A549 (cell line): ENCODE results near the gene MYNN. TPM values are rescaled to one million over a fixed set of nuclear protein-coding genes. Genes with fewer than 3 reads are reported as not detected.

Source experiments
- ATAC-seq, 2 experiments: fragments of 200-7000 bp in 1 of 2; fragments of >200 bp in 1 of 2; cut with Nextera tagmentation in 1 of 2; cut with Tn5 transposase in 1 of 2; 3 replicates each; pipeline versions ENCODE4 v1.8.0 to v1.9.1; 2018 to 2020; ENCODE audit warnings: mild to moderate bottlenecking in 1 of 2, moderate library complexity in 1 of 2
- CTCF ChIA-PET: fragments of 300-600 bp; sonication (Branson Sonifier 250); formaldehyde crosslinking; extraction: SDS; loops from one replicate; lab custom pipeline; 2021; ENCODE audit warnings: antibody characterized with exemption, inconsistent platforms; lab: Yijun Ruan, JAX
- POLR2A ChIA-PET: fragments of 350-600 bp; formaldehyde crosslinking; extraction: SDS; loops from one replicate; lab custom pipeline; 2021; ENCODE audit warnings: antibody characterized with exemption, inconsistent platforms; lab: Yijun Ruan, JAX
- DNase-seq, 2 experiments: peaks; one replicate each; pipeline versions ENCODE4 v3.0.0 to v3.0.0-alpha.2; 2011 to 2016; ENCODE audit warnings: low read depth in 1 of 2, low spot score in 1 of 2
- FAIRE-seq: peaks from 2 replicates; lab custom pipeline; 2011; peaks lifted over from hg19 to GRCh38; lab: Jason Lieb, UNC
- H3K27ac ChIP-seq, 2 experiments: fragments of >200 bp; sonication (Bioruptor Twin); formaldehyde crosslinking; 3 replicates each; pipeline ENCODE4 v1.5.1; 2016 to 2017
- H3K4me1 ChIP-seq: fragments of >200 bp; sonication (Bioruptor Twin); formaldehyde crosslinking; 3 replicates; pipeline ENCODE4 v1.6.1; 2016
- H3K4me2 ChIP-seq: fragments of >200 bp; sonication (Bioruptor Twin); formaldehyde crosslinking; 3 replicates; pipeline ENCODE4 v1.6.1; 2016
- H3K4me3 ChIP-seq: fragments of >200 bp; sonication (Bioruptor Twin); formaldehyde crosslinking; 3 replicates; pipeline ENCODE4 v1.5.1; 2016
- H3K9me3 ChIP-seq: fragments of >200 bp; sonication (Bioruptor Twin); formaldehyde crosslinking; 3 replicates; pipeline ENCODE4 v1.6.1; 2016
- BHLHE40 ChIP-seq: IDR thresholded peaks from 2 replicates; pipeline ENCODE4 v1.6.1; 2012; ENCODE audit warnings: low read depth, low read length, inconsistent platforms
- CBX2 ChIP-seq: fragments of 200-600 bp; sonication (generic); IDR thresholded peaks from 2 replicates; pipeline ENCODE4 v1.6.1; 2016; ENCODE audit warnings: low read depth, mild to moderate bottlenecking, borderline replicate concordance
- CEBPB ChIP-seq, 2 experiments: fragments of >200 bp in 1 of 2; sonication (Bioruptor Twin) in 1 of 2; formaldehyde crosslinking in 1 of 2; IDR thresholded peaks; 2 replicates each; pipeline ENCODE4 v1.6.1; 2012 to 2016
- CHD2 ChIP-seq: fragments of 150-350 bp; IDR thresholded peaks from 2 replicates; pipeline ENCODE4 v1.6.1; 2014; ENCODE audit warnings: low read length; ENCODE audit not compliant: partially characterized antibody
- CHD4 ChIP-seq: fragments of 200-600 bp; sonication (generic); IDR thresholded peaks from 2 replicates; pipeline ENCODE4 v1.6.1; 2016; ENCODE audit warnings: antibody characterized with exemption, mild to moderate bottlenecking, borderline replicate concordance
- EHF ChIP-seq: fragments of 250-450 bp; sonication (Bioruptor Pico); IDR thresholded peaks from 2 replicates; pipeline ENCODE4 v1.5.0; 2020; ENCODE audit warnings: mild to moderate bottlenecking
- EHMT2 ChIP-seq: fragments of 200-600 bp; sonication (generic); IDR thresholded peaks from 2 replicates; pipeline ENCODE4 v1.6.1; 2016; ENCODE audit warnings: antibody characterized with exemption, low read depth, mild to moderate bottlenecking, moderate library complexity
- EP300 ChIP-seq, 2 experiments: fragments of >200 bp; sonication (Bioruptor Twin); formaldehyde crosslinking; IDR thresholded peaks; 2 replicates in 1 of 2; 3 replicates in 1 of 2; pipeline ENCODE4 v1.6.1; 2016 to 2017
- ESRRA ChIP-seq: fragments of 150-350 bp; IDR thresholded peaks from 2 replicates; pipeline ENCODE4 v1.6.1; 2014; ENCODE audit warnings: mild to moderate bottlenecking, low read length, borderline replicate concordance
- FOXS1 ChIP-seq: fragments of 250-450 bp; sonication (Bioruptor Pico); IDR thresholded peaks from 2 replicates; pipeline ENCODE4 v1.5.0; 2020; ENCODE audit warnings: mild to moderate bottlenecking, moderate library complexity
- GATA3 ChIP-seq: IDR thresholded peaks from 2 replicates; pipeline ENCODE4 v1.6.1; 2012; ENCODE audit warnings: borderline replicate concordance
- HMGXB4 ChIP-seq: fragments of 250-450 bp; sonication (Bioruptor Pico); IDR thresholded peaks from 2 replicates; pipeline ENCODE4 v1.5.0; 2021; ENCODE audit warnings: mild to moderate bottlenecking, moderate library complexity, borderline replicate concordance
- HOXA7 ChIP-seq: fragments of 250-450 bp; sonication (Bioruptor Pico); IDR thresholded peaks from 2 replicates; pipeline ENCODE4 v1.5.0; 2020; ENCODE audit warnings: mild to moderate bottlenecking, moderate library complexity
- HOXB13 ChIP-seq: fragments of 250-450 bp; sonication (Bioruptor Pico); IDR thresholded peaks from 2 replicates; pipeline ENCODE4 v1.5.0; 2020; ENCODE audit warnings: low read depth, mild to moderate bottlenecking, moderate library complexity
- HOXB5 ChIP-seq: fragments of 250-450 bp; sonication (Bioruptor Pico); IDR thresholded peaks from 2 replicates; pipeline ENCODE4 v1.5.0; 2020; ENCODE audit warnings: mild to moderate bottlenecking, moderate library complexity
- MAFK ChIP-seq: fragments of 450-650 bp; IDR thresholded peaks from 2 replicates; pipeline ENCODE4 v1.6.1; 2014; ENCODE audit not compliant: partially characterized antibody
- MAZ ChIP-seq: fragments of 150-350 bp; IDR thresholded peaks from 2 replicates; pipeline ENCODE4 v1.6.1; 2014; ENCODE audit warnings: antibody characterized with exemption, low read depth, low read length, borderline replicate concordance
- NPAS2 ChIP-seq: fragments of 250-450 bp; sonication (Bioruptor Pico); IDR thresholded peaks from 2 replicates; pipeline ENCODE4 v1.8.0; 2022; ENCODE audit warnings: mild to moderate bottlenecking, moderate library complexity, borderline replicate concordance
- NR3C1 ChIP-seq: fragments of >200 bp; sonication (Bioruptor Twin); formaldehyde crosslinking; IDR thresholded peaks from 3 replicates; pipeline ENCODE4 v1.6.1; 2017
- PBX3 ChIP-seq: IDR thresholded peaks from 2 replicates; pipeline ENCODE4 v1.6.1; 2012
- RFX5 ChIP-seq: fragments of 450-650 bp; IDR thresholded peaks from 2 replicates; pipeline ENCODE4 v1.7.1; 2014; ENCODE audit warnings: antibody characterized with exemption, mild to moderate bottlenecking, moderate library complexity
- RNF2 ChIP-seq: fragments of 200-600 bp; sonication (generic); IDR thresholded peaks from 2 replicates; pipeline ENCODE4 v1.6.1; 2016; ENCODE audit warnings: low read depth, mild to moderate bottlenecking, antibody characterized with exemption, moderate library complexity, borderline replicate concordance
- SMC3 ChIP-seq: fragments of >200 bp; sonication (Bioruptor Twin); formaldehyde crosslinking; IDR thresholded peaks from 3 replicates; pipeline ENCODE4 v1.6.1; 2018; ENCODE audit warnings: inconsistent platforms
- SREBF2 ChIP-seq: fragments of 450-650 bp; IDR thresholded peaks from 2 replicates; pipeline ENCODE4 v1.6.1; 2014; ENCODE audit warnings: mild to moderate bottlenecking, moderate library complexity
- USF2 ChIP-seq: fragments of 450-650 bp; IDR thresholded peaks from 2 replicates; pipeline ENCODE4 v1.6.1; 2014; ENCODE audit warnings: antibody characterized with exemption
- ZC3H11A ChIP-seq: fragments of 450-650 bp; IDR thresholded peaks from 2 replicates; pipeline ENCODE4 v1.6.1; 2014; ENCODE audit warnings: antibody characterized with exemption, mild to moderate bottlenecking
- ZFP36 ChIP-seq: fragments of 450-650 bp; IDR thresholded peaks from 2 replicates; pipeline ENCODE4 v1.6.1; 2014; ENCODE audit warnings: borderline replicate concordance; ENCODE audit not compliant: partially characterized antibody
- ZSCAN20 ChIP-seq: fragments of 250-450 bp; sonication (Bioruptor Pico); IDR thresholded peaks from 2 replicates; pipeline ENCODE4 v1.8.0; 2022; ENCODE audit warnings: mild to moderate bottlenecking, moderate library complexity
- WGBS: methylation state at CpG from one replicate; pipeline ENCODE4 v1.1.6; 2017; ENCODE audit errors: missing lambda C conversion rate; 5-methylcytosine and 5-hydroxymethylcytosine counted together
- polyA plus RNA-seq, 4 experiments: library from polyadenylated mRNA; depleted of rRNA in 3 of 4; stranded (reverse); fragments of >200 nt; fragmentation: RNase III in 1 of 4; extraction: RNeasy Plus Mini Kit Qiagen cat#74134 plus additional on column Dnase treatment in 1 of 4; gene quantifications; 2 replicates in 3 of 4; 3 replicates in 1 of 4; pipeline ENCODE4 v1.2.3, GENCODE V29; 2011 to 2017
- TF ChIP-seq, protein P1 (sequence below): fragments of >200 bp; sonication (Bioruptor Twin); formaldehyde crosslinking; IDR thresholded peaks from 2 replicates; pipeline ENCODE4 v1.6.1; 2016

The MYNN gene
- polyA plus RNA-seq, 2 of the 4 experiments (the other 2 are of a cell fraction) = 12.0 to 31.6 TPM

DNA sequence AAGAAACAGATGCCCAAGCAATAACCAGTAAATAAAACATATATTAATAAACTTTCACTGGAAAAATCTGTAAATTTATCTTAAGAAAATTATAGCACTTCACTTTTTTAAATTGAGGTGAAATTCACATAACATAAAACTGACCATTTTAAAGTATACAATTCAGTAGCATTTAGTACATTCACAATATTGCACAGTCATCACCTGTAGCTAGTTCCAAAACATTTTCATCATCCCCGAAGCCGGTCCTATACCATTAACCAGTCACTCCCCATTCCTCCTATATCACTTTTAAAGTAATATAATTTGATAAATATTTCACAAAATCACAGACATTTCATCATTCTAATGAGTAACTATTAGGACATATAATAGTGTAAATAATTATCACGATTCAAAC, 31.5 kb downstream of the MYNN start:
- Histone ChIP-seq H3K9me3 (no peaks in the 10 kb centered on the region), H3K4me2 (no peak overlapping the region)
- CTCF ChIA-PET = no interaction called here
- 89% methylated on average over 3 of the region's 3 CpGs for WGBS
- ATAC-seq = no peak
- TF ChIP-seq MAFK (peak; percentile 31), HMGXB4 (CRISPR knock-in tag) (no peak)
- TF ChIP-seq, all 56 proteins: peak for 1
- DNase-seq = no peak
- Histone ChIP-seq H3K27ac (no peak overlapping the region), H3K4me3 (no peak overlapping the region), H3K4me1 (no peaks in the 10 kb centered on the region)
- POLR2A ChIA-PET = no interaction called here
- FAIRE-seq = no peak

DNA sequence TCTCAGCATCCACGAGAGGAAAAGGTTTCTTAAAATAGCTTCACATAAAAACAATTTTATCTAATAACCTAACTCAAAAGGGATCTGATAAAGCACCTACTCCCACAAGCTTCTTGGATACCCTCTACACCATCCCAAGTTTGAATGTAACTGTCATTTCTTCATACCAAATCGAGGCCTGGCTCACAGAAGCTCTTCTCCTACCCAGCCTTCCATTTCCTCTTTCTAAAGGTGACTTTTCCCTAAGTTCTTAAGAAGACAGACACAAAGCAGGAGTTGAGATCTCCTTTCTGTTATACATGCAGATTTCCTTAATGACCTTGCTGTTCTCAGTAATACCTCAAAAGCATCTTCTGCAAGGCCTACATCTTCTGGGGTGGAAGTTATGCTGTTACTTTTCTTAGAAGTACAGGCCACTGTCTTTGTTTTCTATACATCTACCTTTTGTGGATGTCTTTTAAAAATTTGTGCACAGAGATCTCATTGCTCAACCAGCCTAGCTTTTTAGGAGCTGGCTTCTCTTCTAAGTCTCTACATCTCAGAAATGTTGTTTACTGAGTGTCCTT, 36.1 kb downstream of the MYNN start:
- no peak overlapping the region for H3K27ac ChIP-seq
- no peak overlapping the region for H3K4me3 ChIP-seq
- no peak overlapping the region for H3K4me2 ChIP-seq
- FAIRE-seq = no peak
- H3K9me3 ChIP-seq = no peaks in the 10 kb centered on the region
- POLR2A ChIA-PET = interaction anchor here (0.6 kb wide), 1 partner anchor 19 kb away, joined by 4 read pairs; no protein-coding TSS in a partner anchor
- DNase-seq = no peak
- 37% methylated on average over 2 of the region's 2 CpGs for WGBS
- CTCF ChIA-PET = interaction anchor here (0.7 kb wide), 2 partner anchors 37 to 53 kb away, joined by 4 read pairs; no protein-coding TSS in a partner anchor
- TF ChIP-seq HOXB13 (CRISPR knock-in tag) = no peak
- TF ChIP-seq BHLHE40 = no peak
- no peak for TF ChIP-seq ZSCAN20
- TF ChIP-seq ZFP36 = no peak
- no peak for TF ChIP-seq HOXA7 (CRISPR knock-in tag)
- TF ChIP-seq, protein P1, sequence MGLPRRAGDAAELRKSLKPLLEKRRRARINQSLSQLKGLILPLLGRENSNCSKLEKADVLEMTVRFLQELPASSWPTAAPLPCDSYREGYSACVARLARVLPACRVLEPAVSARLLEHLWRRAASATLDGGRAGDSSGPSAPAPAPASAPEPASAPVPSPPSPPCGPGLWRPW = no peak
- TF ChIP-seq SREBF2 = no peak
- no peak for TF ChIP-seq CEBPB (IDR thresholded peaks at IDR 0.05)
- TF ChIP-seq EHF (CRISPR knock-in tag) = no peak
- no peak for TF ChIP-seq HOXB5 (CRISPR knock-in tag)
- TF ChIP-seq MAZ = no peak
- no peak for TF ChIP-seq SMC3
- TF ChIP-seq NR3C1 = no peak
- no peak for TF ChIP-seq PBX3
- TF ChIP-seq CHD2 = no peak
- ATAC-seq = no peak
- H3K4me1 ChIP-seq = no peaks in the 10 kb centered on the region

GRCh38 chr3:169811631-169812331, 38.6 kb downstream of the MYNN start:
- ChIA-PET CTCF (no interaction called here), POLR2A (no interaction called here)
- Histone ChIP-seq H3K27ac (no peak overlapping the region), H3K4me1 (no peaks in the 10 kb centered on the region), H3K4me2 (no peak overlapping the region), H3K9me3 (peaks cover 8% of the 10 kb centered on the region), H3K4me3 (no peak overlapping the region)
- TF ChIP-seq HOXB13 (CRISPR knock-in tag) = no peak
- TF ChIP-seq RFX5 = no peak
- no peak for TF ChIP-seq EP300 (IDR thresholded peaks at IDR 0.05)
- no peak for TF ChIP-seq EHMT2
- no peak for TF ChIP-seq FOXS1 (CRISPR knock-in tag)
- no peak for TF ChIP-seq HOXB5 (CRISPR knock-in tag)
- TF ChIP-seq CHD4 = no peak
- no peak for TF ChIP-seq ESRRA
- TF ChIP-seq, protein P1 = no peak
- no peak for TF ChIP-seq USF2
- TF ChIP-seq HOXA7 (CRISPR knock-in tag) = no peak
- TF ChIP-seq CBX2 = no peak
- no peak for TF ChIP-seq RNF2
- TF ChIP-seq GATA3 = no peak
- no peak for TF ChIP-seq ZC3H11A
- no peak for TF ChIP-seq NPAS2 (CRISPR knock-in tag)
- WGBS = 73% methylated on average over 19 of the region's 29 CpGs
- ATAC-seq (no peak), DNase-seq (no peak), FAIRE-seq (no peak)
